Ammon's horn (tissue), 1 donor: ENCODE measurements around the gene DPEP1.

Experiments used
- DNase-seq: peaks from one replicate; pipeline ENCODE4 v3.0.0-alpha.2; 2016; ENCODE audit warnings: low spot score

Gene DPEP1

GRCh38 chr16:89687092-89687940 is 73.9 kb downstream of the DPEP1 start:
- DNase-seq = no peak
